Nucleus accumbens (tissue), 56 donors: ENCODE results near the gene ABL2.
"Not testable (repeated sequence)": the region's sequence is repeated elsewhere in the genome, so short reads cannot be mapped to it uniquely, and the experiment has no call there.

Source experiments
- DNase-seq, 56 donors: peaks; one replicate each; lab custom pipeline; 2025; lab: John Stamatoyannopoulos, UW

ABL2 gene

DNA sequence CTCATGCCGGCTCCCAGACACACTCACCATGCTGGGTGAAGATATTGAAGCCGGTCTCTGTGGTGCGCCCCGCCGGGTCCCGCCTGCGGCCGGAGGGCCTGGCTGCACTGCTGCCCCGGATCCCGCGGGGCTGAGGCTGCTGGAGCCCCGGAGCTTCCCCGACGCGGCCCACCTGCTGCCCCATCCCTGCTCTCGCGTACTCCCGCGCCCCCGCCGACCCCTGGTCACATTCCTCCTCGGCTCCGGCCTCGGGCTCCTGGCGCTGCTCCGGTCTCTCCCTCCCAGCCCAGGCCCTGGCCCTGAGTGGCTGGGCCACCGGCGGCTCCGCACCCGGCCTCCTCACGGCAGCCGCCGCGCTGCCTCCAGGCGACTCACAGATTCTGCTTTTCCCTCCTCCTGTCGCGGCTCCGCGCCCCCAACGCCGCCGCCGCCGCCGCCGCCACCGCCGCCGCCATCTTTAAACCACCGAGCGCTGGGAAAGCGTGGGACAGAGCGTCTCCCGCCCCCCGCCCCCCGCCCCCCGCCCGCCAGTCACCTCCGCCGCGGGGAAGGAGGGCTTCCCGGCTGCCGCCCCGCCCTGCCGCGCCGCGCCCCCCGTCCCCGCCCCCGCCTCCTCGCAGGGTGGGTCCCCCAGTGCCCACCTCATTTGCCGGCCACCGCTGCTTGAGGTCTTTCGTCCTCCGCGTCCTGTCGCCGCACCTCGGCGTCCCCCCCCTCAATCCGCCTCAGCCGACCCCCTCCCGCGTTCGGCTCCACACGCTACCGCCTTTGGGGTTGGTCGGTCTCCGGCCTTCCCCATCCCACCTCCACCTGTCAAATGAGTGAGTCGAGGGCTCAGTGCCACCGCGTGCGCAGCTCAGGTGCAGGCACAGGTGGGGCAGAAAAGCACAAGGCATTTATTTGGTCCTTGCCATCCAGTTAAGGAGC, at the start of gene ABL2:
Gene ABL2, minus strand, starts transcription at position 464 of the 927 bp plus-strand sequence. Its CDS starts 280 bp downstream, at position 184.
- DNase-seq: peak in 50 of 56 donors; percentile 9 to 76 (median 50)

GRCh38 chr1:179278920-179279319, 49.4 kb upstream of the ABL2 start:
- DNase-seq: no peak

GRCh38 chr1:179274424-179274823, 44.9 kb upstream of the ABL2 start:
- DNase-seq: not testable (repeated sequence)

DNA sequence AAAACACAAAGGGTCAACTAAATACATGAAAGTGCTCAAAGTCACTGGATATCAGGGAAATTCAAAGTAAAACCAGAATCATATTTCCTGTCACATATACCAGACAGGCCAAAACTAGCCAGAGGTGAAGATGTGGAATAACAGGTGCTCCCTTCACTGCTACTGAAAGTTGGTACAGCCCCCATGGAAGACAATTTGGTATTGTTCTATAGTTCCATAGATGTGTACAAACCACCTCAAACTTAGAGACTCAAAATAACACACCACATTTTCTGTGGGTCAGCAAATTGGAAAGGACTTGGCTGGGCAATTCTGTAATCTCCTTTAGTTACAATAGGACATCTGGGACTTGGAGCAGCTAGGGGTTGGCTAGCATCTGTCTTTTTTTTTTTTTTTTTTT, 39.6 kb upstream of the ABL2 start:
- DNase-seq: no peak

DNA sequence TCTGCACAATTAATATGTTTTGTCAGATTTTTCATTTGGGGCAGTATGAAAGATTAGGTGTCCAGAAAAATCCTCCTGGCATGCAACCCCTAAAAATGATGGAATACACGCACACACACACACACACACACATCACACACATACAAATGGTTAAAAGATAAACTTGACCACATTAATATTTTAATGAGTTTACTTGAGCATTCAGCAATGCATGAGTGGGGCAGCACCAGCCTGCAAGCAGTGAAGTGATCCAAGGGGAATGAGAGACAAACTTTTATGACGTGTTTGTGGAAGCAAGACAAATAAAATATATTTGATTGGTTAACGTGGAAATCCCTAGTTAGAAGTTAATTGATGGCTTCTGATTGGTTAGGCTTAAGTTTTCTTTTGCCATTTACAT, 35.0 kb upstream of the ABL2 start:
- no peak for DNase-seq

GRCh38 chr1:179263121-179263520, 33.6 kb upstream of the ABL2 start:
- DNase-seq: no peak

DNA sequence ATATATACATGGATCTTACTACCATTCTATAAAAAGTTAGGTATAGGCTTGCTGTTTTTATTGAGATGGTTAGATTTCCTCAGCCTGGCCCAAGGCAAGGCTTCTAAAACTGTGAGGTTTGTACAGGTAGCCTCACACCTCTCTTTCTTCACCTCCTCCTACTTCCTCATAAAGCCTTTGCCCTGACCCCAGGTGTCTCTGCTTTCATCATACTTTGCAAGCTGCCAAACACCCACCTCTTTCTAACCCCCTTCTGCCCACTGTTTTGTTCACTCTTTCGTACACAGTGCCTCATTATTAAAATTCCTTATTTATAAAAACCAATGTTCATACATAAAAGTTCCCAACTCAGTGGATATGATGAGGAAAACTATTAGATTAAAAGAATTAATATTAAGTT, 32.7 kb upstream of the ABL2 start:
- DNase-seq: no peak

- no peak for DNase-seq
Measured at GRCh38 chr1:179253286-179253972, 24.0 kb upstream of the ABL2 start.

DNA sequence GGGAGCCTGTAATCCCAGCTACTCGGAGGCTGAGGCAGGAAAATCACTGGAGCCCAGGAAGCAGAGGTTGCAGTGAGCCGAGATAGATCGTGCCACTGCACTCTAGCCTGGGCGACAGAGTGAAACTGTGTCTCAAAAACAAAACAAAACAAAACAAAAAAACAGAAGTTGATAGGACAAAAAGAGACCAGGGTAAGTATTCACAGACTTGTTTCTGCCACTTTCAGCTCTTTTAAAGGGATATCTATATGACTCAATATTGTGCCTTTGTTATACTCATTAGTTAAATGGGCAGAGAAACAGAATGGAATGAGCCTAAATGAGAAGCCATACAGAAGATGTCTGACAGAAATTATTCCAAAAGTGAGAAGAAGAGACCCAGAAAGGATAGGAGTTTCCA, 23.1 kb upstream of the ABL2 start:
- no peak for DNase-seq

DNA sequence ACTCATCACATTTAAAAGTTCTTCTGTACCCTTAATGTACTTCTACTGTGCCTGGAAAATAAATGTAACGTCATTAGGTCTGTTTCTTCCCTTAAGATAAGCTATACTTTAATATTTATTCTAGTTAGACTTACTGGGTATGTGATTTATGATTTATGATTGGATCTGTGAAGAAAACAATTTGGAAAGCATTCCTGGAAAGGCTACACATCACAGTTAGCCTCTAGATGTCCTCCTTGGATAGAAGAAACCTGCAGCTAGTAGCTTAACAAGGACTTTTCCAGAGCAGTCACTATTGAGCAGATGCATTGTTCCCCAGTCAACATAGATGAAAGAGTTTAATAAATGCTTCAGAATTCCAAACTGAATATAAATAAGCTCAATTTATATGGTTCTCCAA, 22.2 kb upstream of the ABL2 start:
- DNase-seq: no peak

DNA sequence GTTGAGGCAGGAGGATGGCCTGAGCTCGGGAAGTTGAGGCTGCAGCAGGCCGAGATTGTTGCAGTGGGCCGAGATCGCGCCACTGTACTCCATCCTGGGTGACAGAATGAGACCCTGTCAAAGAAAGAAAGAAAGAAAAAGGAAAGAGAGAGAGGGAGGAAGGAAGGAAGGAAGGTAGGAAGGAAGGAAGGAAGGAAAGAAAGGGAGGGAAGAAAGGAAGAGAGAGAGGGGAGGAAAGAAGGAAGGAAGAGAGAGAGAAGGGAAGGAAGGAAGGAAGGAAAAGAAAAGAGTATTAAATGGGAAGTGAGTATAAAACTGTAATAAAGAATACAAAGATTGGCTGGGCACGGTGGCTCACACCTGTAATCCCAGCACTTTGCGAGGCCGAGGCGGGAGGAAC, 18.4 kb upstream of the ABL2 start:
- no peak for DNase-seq

- DNase-seq: not testable (repeated sequence)
Measured at GRCh38 chr1:179245426-179245825, 15.9 kb upstream of the ABL2 start.

DNA sequence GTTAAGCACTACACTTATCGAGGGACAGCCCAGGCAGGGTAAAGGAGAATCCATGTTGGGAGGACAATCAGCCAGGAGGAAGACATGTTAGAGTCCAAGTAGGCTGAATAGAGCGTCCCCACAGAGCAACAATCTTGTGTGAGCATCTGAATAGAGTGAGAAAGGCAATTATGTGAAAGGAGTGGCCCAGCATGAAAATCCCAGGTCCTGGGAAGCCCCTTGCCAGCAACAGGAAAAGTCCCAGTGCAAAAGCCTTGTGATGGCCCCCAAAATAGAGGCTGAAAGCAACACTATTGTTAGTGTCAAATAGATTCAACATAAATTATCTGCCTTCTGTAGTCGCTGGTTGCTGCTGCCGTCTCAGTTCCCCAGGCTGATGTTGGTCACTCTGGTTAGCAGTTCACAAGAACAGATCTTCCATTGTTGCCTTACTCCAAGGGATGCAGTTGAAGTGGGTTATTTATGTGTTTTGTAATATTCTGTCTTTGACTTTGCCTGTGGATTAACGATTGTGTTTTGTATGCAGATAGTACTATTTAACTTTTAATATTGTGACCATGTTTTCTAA, 12.1 kb upstream of the ABL2 start:
- DNase-seq: no peak

DNA sequence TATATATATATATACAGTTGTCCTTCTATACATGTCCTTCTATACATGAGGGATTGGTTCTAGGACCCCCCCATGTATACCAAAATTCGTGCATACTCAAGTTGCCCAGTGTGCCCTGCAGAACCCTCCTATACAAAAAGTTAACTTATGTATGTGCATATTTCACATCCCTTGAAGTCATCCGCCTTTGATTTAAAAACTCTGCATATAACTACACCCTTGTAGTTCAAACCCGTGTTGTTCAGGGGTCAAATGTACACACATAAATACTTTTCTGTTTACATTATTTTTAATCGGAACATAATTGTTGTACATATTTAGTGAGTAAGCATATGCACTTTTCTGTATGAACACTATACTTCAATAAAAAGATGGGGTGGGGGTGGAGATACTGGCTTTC, 7.7 kb upstream of the ABL2 start:
- no peak for DNase-seq

DNA sequence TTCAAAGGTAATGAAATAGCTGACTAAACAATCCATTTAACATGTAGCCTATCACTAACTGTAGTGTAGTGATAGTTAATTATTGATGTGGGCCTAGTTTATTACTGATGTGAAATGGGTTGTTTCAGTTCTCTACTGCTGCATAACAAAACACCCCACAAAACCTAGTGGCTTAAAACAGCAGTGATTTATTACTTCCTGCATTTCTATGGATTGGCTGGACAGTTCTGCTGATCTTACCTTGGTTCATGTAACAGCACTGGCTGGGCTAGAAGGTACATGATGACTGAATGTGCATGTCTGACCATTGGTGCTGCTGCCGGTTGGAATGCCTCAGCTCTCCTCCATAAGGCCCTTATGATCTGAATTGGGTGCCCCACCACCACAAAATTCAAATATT, 5.4 kb upstream of the ABL2 start:
- DNase-seq: no peak

GRCh38 chr1:179231923-179232322, 2.4 kb upstream of the ABL2 start:
- no peak for DNase-seq

- DNase-seq: no peak
Measured at GRCh38 chr1:179230721-179231120, 1.2 kb upstream of the ABL2 start.

DNA sequence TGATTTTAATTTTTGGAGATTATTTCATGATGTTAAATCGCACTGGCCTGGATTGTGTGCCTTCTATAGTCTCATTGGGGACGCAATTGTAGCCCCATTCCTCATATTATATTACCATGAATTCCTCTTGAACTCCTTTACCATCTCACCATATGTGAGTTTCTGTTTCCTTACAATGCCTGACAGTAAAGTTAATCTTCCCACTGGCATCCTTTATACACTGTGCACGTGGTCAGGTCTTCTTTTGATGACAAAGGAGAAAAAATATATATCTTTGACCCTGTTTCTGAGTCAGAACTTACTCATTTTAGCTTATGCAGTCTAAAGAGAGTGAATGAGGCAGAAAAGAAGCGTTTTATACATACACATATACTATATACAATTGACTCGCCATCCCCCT, 774 bp upstream of the ABL2 start:
- DNase-seq: no peak

- DNase-seq: peak in 46 of 56 donors; percentile 4 to 65 (median 34)
Measured at GRCh38 chr1:179228783-179229213, 679 bp downstream of the ABL2 start.

GRCh38 chr1:179226738-179227137, 2.7 kb downstream of the ABL2 start:
- DNase-seq: no peak

- DNase-seq: not testable (repeated sequence)
Measured at GRCh38 chr1:179224466-179224865, 5.0 kb downstream of the ABL2 start.
